KOPT-K1 (cell line): ENCODE data around the gene COX15.

Experiments
- H3K27ac ChIP-seq: fragments of 200-600 bp; sonication (generic); 2 replicates; pipeline ENCODE4 v1.5.1; 2016; ENCODE audit warnings: antibody characterized with exemption, mild to moderate bottlenecking, low read depth, low read length; ENCODE audit not compliant: poor library complexity, severe bottlenecking
- H3K36me3 ChIP-seq: fragments of 200-600 bp; sonication (generic); 2 replicates; pipeline ENCODE4 v1.5.1; 2017; ENCODE audit warnings: antibody characterized with exemption, mild to moderate bottlenecking, low read length, moderate library complexity; ENCODE audit not compliant: insufficient read depth
- H3K9me3 ChIP-seq: fragments of 200-600 bp; sonication (generic); 2 replicates; pipeline ENCODE4 v1.5.1; 2017; ENCODE audit warnings: antibody characterized with exemption, low read length, mild to moderate bottlenecking; ENCODE audit not compliant: insufficient read depth, poor library complexity, severe bottlenecking

Gene COX15

DNA sequence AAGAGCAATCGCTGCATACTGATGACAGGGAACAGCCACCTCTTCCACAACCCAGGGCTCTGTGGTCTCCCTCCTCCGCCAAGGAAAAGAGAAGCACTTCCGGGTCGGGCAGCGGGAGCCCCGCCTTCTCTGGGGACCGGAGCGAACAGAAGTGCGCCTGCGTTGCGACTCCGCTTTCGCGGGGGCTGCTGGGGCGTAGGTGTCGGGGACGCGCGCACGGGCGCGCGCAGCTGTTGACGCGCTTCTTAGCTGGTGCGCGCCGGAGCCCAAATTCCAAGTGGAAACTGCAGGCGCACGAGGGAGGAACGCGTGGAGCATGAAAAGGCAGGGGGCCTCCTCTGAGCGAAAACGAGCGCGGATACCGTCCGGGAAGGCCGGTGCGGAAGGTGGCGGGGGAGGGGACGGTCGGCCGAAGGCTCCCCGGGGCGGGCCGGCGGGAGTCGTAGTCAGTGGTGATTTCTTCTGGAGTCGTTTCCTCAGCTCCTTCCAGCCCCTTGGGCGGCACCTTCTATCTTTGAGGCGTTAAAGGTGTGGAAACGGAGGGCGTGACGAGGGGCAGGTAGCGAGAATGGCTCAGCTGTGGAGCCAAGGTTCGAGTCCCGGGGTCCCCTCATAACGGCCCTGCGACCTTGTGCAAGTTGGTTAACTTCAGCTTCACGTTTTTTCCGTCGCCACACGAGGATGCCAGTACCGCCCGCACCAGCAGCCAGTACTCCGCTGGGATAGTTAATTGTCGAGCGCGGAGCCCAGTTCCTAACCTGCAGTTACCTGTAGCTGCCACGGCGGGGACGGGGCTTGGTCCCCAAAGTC, at the start of gene COX15, which contains the start of gene CUTC:
Gene COX15 (minus strand): TSS at position 95 of the 810 bp plus-strand sequence. CDS start 78 bp downstream, at position 17.
Gene CUTC (plus strand): TSS at position 202 of the 810 bp plus-strand sequence. CDS start 115 bp downstream, at position 317.
- Histone ChIP-seq H3K27ac (peak within 1 kb of the TSS; percentile 84), H3K9me3 (no peaks in the 10 kb centered on the region), H3K36me3 (peaks cover 32% of the 10 kb centered on the region)

DNA sequence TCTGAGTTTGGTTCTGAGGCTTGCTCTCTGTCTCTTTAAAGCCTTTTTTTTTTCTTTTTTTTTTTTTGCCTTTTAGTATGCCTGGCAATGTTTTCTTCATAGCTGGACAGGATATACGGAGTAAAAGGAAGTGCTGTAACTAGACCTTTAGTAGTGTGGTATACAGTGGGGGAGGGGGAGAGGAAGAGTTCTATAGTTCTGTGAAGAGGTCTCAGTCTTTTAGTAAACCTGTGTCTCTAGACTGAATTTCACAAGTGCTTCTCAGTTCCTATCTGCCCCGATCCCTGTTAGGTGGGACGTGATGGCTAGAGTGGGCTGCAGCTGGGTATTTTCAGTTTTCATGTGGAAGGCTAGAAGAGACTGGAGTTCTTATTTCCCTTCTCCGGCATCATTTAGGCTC, 47.4 kb upstream of the COX15 start:
- no peak overlapping the region for H3K27ac ChIP-seq
- H3K36me3 ChIP-seq = no peaks in the 10 kb centered on the region
- no peaks in the 10 kb centered on the region for H3K9me3 ChIP-seq

DNA sequence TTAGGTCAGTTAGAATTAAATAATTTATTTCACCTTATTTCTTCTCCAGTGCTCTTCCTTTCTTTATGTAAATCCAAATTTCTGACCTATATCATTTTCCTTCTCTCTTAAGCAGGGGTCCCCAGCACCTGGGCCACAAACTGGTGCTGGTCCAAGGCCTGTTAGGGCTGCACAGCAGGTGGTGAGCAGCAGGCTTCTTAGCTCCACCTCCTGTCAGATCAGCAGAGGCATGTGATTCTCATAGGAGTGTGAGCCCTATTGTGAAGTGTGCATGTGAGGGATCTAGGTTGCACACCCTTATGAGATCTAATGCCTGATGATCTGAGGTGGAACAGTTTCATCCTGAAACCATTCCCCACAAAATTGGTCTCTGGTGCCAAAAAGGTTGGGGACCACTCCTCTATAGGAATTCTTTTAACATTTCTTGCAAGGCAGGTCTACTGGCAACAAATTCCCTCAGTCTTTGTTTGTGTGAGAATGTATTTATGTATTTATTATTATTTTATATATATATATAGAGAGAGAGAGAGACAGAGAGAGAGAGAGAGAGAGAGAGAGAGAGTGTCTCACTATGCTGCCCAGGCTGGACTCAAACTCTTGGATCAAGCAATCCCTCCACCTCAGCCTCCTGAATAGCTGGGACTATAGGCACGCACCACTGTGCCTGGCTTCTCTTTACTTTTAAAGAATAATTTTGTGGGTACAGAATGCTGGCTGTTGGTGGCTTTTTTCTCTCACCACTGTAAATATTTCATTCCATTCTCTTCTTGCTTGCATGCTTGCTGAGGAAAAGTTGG, 46.2 kb upstream of the COX15 start:
- Histone ChIP-seq H3K27ac (no peak overlapping the region), H3K36me3 (no peaks in the 10 kb centered on the region), H3K9me3 (no peaks in the 10 kb centered on the region)

DNA sequence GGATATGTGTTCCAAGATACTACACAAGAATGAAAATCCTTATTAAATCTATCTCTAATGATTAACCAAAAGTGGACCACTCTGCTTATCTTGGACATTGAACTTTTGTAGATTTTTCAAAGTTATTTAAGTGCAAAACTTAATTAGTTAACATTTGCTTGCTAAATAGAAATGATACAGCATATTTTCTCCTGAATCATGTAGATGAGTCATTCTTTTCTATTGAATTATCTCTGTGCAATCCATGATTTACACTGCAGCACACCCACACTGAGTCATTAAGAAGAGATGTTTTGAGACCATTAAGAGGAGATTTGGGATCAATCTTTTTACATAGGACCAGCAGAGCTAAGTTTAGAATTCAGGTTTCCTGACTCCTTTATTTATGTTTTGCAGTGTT, 43.9 kb upstream of the COX15 start:
- Histone ChIP-seq H3K36me3 (no peaks in the 10 kb centered on the region), H3K27ac (no peak overlapping the region), H3K9me3 (no peaks in the 10 kb centered on the region)

DNA sequence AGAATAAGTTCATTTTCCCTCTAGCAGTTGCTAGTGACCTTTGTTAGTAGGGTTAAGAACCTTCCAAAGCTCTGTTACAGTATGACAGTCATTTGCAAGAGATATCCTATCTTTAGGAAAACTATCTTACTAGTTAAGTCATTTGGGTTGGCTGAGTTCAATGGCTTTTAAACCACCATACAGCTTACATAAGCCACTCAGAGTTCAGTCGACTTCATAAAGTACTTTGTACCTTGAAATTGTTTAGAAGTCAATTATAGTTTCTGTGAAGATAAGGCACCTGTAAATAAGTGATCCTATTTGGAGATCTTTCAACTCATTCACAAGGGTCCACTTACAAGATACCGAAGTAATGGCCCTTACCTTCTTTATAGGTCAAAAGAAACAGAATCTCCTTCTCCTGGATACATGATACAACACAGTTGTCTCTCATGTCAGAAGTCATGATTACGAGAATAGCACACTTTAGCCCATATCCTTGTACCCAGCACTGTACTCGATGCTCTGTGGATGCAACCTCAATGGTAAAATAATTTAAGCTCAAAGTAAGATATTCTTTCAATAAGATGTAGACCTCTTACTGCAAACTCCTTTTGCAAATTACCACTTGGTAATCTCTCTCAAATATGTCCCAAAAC, 38.6 kb upstream of the COX15 start:
- no peaks in the 10 kb centered on the region for H3K36me3 ChIP-seq
- no peak overlapping the region for H3K27ac ChIP-seq
- no peaks in the 10 kb centered on the region for H3K9me3 ChIP-seq

DNA sequence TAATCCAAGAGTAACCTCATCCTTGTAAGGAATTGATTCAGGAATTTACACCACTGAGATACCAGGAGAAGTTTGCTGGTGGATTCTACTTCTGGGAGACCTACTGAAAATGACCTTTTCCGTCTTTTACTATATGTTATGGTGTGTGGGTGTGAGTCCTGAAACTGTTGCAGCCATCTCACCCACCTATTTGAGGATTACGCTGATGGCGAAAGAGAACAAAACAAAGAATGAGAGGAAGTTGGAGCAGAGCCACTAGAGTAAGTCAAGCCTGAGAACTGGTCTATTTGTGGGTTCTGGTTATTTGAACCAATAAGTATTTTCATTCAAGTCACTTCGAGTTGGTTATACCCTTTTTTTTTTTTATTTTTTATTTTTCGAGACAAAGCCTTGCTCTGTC, 37.8 kb upstream of the COX15 start:
- Histone ChIP-seq H3K36me3 (no peaks in the 10 kb centered on the region), H3K27ac (no peak overlapping the region), H3K9me3 (no peaks in the 10 kb centered on the region)

DNA sequence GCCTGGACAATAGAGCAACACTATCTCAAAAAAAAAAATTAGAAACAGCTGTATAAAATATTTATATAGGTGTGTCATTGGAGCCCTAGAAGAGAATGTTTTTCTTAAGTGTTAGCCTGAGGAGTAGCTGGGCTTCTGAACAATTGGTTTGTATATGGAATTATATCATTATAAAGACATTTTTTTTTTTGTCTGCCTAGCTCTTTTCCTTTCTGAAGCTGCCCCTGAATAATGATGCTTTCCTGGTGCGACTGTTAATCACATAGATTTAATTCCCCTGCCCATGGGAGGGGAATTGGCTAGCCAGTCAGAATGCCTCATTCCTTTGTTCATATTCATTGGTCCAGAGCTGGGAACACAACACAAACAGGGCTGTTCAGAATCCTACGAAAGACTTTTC, 36.6 kb upstream of the COX15 start:
- H3K27ac ChIP-seq = no peak overlapping the region
- H3K9me3 ChIP-seq = no peaks in the 10 kb centered on the region

DNA sequence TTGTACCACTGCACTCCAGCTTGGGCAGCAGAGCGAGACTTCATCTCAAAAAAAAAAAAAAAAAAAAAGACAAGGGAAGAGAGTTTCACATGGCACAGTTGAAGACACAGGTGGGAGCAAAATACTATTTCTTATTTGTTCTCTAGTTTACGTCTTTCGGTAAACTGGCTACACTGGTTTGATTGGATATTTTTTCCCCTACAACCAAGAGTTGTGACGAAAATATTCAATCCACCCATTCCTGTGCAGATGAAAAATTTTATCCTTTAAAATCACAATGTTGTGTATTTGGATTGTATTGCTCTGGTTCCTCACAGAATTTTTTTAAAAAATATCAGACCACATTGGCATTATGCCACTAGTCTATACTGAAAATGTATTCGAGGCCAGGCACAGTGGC, 36.0 kb upstream of the COX15 start:
- Histone ChIP-seq H3K27ac (no peak overlapping the region), H3K9me3 (no peaks in the 10 kb centered on the region)

More for the DNA sequence above, 36.6 kb upstream of the COX15 start:
- no peaks in the 10 kb centered on the region for H3K36me3 ChIP-seq

DNA sequence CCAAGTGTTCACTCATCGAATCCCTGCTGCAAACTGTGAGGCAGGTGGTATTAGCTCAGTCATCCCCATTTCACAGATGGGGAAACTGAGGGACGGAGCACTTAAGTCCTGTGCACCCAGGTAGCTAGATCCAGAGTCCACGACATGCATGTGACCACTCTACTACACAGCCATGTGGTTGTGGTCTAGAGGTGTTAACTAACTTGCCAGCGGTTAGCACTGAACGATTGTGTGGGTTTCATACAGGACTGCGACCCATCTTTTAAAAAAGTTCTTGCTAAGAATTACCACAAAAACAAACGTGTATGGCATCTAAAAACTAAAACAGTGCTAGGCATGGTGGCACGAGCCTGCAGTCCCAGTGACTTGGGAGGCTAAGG, 34.4 kb upstream of the COX15 start:
- H3K27ac ChIP-seq = no peak overlapping the region
- peaks cover 4% of the 10 kb centered on the region; the same call in 1 of the 2 replicates for H3K36me3 ChIP-seq
- no peaks in the 10 kb centered on the region for H3K9me3 ChIP-seq

More for the DNA sequence above, 36.0 kb upstream of the COX15 start:
- H3K36me3 ChIP-seq = no peaks in the 10 kb centered on the region

DNA sequence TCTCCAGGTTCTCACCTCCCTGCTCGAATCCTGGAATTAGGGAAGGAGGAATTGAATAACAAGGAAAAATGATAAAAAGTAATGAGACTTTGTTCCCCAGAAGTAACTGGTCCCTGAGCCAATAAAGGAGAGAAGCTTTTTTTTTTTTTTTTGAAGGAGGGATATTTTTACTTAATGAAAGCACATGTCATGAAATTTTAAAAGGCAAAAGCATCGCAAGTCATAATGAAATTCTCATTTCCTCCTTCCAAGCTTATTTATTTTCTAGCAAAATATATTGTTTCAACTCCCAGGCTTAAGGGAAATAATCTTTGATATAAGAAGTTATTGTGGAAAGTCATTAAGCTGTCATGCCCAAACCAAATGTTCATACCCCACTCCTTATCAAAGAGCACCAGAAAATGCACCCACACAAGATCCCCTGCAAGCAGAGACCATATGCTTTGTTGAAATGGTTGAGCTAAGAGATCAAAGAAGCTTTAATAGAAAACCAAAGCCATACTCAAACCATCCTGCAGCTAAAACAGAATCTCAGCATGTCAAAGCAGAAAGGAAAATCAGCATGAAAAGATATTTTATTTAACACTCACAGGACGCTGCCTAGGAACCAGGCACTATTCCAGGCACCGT, 33.9 kb upstream of the COX15 start:
- H3K27ac ChIP-seq = no peak overlapping the region
- H3K36me3 ChIP-seq = peaks cover 10% of the 10 kb centered on the region
- H3K9me3 ChIP-seq = no peaks in the 10 kb centered on the region

DNA sequence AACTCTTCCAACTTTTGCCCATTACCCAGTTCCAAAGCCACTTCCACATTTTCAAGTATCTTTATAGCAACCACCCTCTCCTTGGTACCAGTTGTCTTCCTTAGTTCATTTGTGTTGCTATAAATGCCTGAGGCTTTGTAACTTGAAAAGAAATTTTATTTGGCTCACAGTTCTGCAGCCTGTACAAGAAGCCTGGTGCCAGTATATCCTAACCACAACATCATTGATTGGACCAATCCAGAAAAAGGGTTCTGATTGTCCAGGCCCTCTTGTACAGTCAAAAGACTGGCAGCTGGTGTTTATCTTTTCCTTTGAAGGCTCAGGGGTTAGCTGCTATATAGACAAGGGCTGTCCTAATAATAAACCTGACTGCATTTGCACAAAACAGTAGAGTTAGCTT, 29.4 kb upstream of the COX15 start:
- Histone ChIP-seq H3K36me3 (peaks cover 53% of the 10 kb centered on the region), H3K27ac (no peak overlapping the region), H3K9me3 (no peaks in the 10 kb centered on the region)

DNA sequence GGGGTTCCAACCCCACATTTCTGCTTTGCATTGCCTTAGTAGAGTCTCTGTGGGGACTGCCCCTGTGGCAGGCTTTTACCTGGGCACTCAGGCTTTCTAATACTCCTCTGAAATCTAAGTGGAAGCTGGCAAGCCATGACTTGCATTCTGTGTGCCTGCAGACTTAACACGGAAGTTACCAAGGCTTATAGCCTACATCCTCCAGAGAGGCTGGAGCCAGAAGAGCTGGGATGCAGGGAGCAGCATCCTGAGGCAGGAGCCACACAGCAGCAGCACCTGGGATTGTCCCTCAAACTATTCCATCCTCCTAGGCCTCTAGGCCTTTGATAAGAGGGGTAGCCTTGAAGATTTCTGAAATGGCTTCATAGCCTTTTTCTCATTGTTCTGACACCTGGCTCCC, 28.4 kb upstream of the COX15 start:
- no peaks in the 10 kb centered on the region for H3K9me3 ChIP-seq
- H3K36me3 ChIP-seq = peaks cover 64% of the 10 kb centered on the region
- no peak overlapping the region for H3K27ac ChIP-seq

DNA sequence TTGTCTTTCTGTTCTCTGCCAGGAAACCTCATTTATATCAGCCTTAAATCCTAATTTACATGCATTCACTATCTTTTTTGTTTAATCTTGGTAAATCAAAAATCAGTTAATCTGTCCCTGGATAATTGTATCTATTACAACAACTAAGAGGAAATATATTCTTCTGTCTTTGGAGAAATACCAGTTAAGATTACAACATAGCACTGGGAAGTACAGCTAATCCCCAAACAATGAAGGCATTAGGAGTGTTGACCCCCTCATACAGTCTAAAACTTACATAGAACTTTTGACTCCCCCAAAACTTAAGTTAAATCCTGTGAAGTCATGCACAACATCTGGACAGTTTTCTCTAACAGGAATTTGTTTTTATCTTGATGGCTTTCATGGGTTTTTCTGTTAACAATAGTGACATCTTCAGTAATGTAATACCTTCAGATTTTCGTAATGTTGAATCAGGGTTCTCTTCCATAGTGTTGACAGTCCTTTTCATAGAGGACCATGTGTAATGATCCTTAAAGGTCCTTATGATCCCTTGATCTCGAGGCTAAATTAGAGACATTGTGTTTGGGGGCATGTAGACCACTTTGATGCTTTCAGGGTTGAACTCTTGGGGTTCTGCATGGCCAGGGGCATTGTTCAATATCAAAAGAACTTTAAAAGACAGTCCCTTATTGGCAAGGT, 26.4 kb upstream of the COX15 start:
- Histone ChIP-seq H3K9me3 (no peaks in the 10 kb centered on the region), H3K27ac (no peak overlapping the region), H3K36me3 (peaks cover 83% of the 10 kb centered on the region)

DNA sequence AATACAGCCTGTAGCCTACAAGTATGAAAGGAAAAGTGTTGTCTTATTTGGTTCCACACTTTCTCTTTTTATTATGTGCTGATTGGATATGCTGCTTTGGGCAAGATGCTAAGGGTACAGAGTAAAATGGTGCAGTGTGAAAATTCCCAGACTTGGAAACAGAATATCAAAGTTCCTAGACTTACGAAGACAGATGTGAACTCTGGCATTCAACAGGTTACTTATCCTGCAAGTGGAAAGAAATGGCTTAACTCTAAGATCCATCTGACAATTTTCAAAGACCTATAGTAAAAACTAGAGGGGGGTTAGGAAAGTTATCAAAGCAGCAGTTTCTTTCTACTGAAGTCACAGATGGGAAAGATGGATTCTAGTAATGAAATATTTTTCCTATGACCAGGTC, 24.2 kb upstream of the COX15 start:
- Histone ChIP-seq H3K9me3 (no peaks in the 10 kb centered on the region), H3K36me3 (peaks cover 98% of the 10 kb centered on the region), H3K27ac (no peak overlapping the region)
